ENCODE results near the gene RNASE13. TPM values are rescaled to one million over a fixed set of nuclear protein-coding genes. Genes with fewer than 3 reads are reported as not detected.
A peak's percentile ranks its signal among the peaks of the same experiment; 100 is the strongest.

The RNASE13 gene
- polyA plus RNA-seq, 2 of the 4 experiments (the other 2 are of a cell fraction), result not detected

DNA sequence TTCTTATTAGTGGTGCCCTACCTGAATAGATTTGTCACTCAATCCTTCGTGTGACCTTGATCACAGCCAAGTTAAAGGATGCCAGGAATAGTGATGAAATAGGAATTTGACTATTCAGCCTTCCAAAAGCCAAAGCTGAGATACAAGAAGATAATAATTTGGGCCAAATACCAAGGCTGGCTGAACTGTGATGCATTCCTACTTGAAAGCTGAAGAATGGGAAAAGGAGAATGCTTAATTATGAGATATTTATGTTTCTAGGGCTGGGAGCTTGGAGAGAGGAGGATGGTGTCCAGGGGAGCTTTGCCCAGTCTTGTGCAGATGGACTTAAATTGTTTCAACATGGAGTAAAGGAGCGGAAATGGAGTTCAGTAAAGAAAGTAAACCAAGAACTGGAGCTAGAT is 12.8 kb upstream of the RNASE13 start:
- TF ChIP-seq CHD4 (IDR thresholded peaks at IDR 0.05; ENCODE audit: borderline replicate concordance), result no peak
- TF ChIP-seq RARB (CRISPR knock-in tag; IDR thresholded peaks at IDR 0.05), result no peak
- TF ChIP-seq CEBPB (IDR thresholded peaks at IDR 0.05), result no peak
- TF ChIP-seq, protein P1, sequence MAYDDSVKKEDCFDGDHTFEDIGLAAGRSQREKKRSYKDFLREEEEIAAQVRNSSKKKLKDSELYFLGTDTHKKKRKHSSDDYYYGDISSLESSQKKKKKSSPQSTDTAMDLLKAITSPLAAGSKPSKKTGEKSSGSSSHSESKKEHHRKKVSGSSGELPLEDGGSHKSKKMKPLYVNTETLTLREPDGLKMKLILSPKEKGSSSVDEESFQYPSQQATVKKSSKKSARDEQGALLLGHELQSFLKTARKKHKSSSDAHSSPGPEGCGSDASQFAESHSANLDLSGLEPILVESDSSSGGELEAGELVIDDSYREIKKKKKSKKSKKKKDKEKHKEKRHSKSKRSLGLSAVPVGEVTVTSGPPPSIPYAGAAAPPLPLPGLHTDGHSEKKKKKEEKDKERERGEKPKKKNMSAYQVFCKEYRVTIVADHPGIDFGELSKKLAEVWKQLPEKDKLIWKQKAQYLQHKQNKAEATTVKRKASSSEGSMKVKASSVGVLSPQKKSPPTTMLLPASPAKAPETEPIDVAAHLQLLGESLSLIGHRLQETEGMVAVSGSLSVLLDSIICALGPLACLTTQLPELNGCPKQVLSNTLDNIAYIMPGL (CRISPR knock-in tag; IDR thresholded peaks at IDR 0.05; ENCODE audit: borderline replicate concordance), result no peak
- TF ChIP-seq, protein P2, sequence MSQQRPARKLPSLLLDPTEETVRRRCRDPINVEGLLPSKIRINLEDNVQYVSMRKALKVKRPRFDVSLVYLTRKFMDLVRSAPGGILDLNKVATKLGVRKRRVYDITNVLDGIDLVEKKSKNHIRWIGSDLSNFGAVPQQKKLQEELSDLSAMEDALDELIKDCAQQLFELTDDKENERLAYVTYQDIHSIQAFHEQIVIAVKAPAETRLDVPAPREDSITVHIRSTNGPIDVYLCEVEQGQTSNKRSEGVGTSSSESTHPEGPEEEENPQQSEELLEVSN (IDR thresholded peaks at IDR 0.05; ENCODE audit: borderline replicate concordance, low read depth), result no peak
- TF ChIP-seq ZFP36 (IDR thresholded peaks at IDR 0.05; ENCODE audit: borderline replicate concordance, partially characterized antibody), result no peak
- no peak for TF ChIP-seq FOSL2 (IDR thresholded peaks at IDR 0.05)
- no peak for TF ChIP-seq FOSL2 (CRISPR knock-in tag; IDR thresholded peaks at IDR 0.05)
- TF ChIP-seq, protein P3, sequence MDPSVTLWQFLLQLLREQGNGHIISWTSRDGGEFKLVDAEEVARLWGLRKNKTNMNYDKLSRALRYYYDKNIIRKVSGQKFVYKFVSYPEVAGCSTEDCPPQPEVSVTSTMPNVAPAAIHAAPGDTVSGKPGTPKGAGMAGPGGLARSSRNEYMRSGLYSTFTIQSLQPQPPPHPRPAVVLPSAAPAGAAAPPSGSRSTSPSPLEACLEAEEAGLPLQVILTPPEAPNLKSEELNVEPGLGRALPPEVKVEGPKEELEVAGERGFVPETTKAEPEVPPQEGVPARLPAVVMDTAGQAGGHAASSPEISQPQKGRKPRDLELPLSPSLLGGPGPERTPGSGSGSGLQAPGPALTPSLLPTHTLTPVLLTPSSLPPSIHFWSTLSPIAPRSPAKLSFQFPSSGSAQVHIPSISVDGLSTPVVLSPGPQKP (IDR thresholded peaks at IDR 0.05; ENCODE audit: low read depth, low read length), result no peak
- no peak for TF ChIP-seq KDM1A (IDR thresholded peaks at IDR 0.05; ENCODE audit: low read depth)
- no peak for TF ChIP-seq SMC3 (IDR thresholded peaks at IDR 0.05)
- no peak for TF ChIP-seq POLR2A (IDR thresholded peaks at IDR 0.05; ENCODE audit: low read length)
- no peak for TF ChIP-seq ZC3H11A (IDR thresholded peaks at IDR 0.05)
- 52% methylated on average over 2 of the region's 2 CpGs for WGBS (ENCODE audit: missing lambda C conversion rate)
- no peaks in the 10 kb centered on the region for H3K9me3 ChIP-seq
- no peak overlapping the region for H3K4me2 ChIP-seq
- H3K4me3 ChIP-seq, result no peak overlapping the region
- ChIA-PET POLR2A (no interaction called here), CTCF (interaction anchor here (1.0 to 6.8 kb wide), 9 partner anchors 11 to 350 kb away, joined by 3 to 44 read pairs (median 7); partner anchors contain the start of genes ARHGEF40, RNASE13 and RNASE8)
- H3K27ac ChIP-seq, result no peak overlapping the region
- no peaks in the 10 kb centered on the region for H3K4me1 ChIP-seq
- no peak for ATAC-seq
- DNase-seq (ENCODE audit: low read depth in 1 of 2, low spot score in 1 of 2), result no peak
- FAIRE-seq, result no peak

DNA sequence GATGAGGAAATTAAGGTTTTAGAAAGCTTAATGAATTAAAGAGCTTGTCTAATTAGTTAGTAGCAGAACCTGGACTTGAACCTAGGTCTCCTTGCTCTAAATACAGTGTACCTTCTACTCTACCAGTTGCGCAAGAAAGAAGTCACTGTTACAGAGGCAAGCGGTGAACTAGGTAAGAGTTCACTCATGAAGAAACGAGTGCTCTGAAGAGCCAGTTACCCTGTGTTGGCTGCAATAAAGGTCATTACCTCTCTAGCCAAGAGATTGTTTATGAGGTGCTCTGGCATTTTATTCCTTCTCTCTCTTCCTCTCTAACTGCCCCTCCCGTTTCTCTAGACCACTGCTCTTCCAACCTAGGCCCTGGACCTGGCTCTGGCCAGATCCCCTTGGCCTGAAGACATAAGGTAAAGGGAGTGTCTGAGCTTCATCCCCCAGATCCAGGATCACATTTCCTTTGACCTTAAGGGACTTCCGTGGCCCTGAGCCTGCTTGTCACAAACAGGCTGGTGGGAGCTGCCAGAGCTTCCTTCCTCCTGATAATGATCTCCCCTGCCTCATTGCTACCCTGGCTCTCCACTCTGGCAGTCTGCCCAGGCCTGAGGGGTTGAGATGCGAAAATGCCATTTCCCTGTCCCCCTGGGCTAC is 9.5 kb upstream of the RNASE13 start:
- DNase-seq (ENCODE audit: low read depth in 1 of 2, low spot score in 1 of 2), result no peak
- H3K4me2 ChIP-seq, result no peak overlapping the region
- 57% methylated on average over 6 of the region's 6 CpGs for WGBS (ENCODE audit: missing lambda C conversion rate)
- no peaks in the 10 kb centered on the region for H3K9me3 ChIP-seq
- ChIA-PET CTCF (interaction anchor here (0.8 to 7.3 kb wide), 8 partner anchors 13 to 73 kb away, joined by 3 to 323 read pairs (median 8); partner anchors contain the start of genes ARHGEF40 and NDRG2), POLR2A (no interaction called here)
- H3K4me1 ChIP-seq, result no peaks in the 10 kb centered on the region
- no peak overlapping the region for H3K4me3 ChIP-seq
- TF ChIP-seq ESRRA (IDR thresholded peaks at IDR 0.05; ENCODE audit: borderline replicate concordance, low read length) (no peak), CEBPB (IDR thresholded peaks at IDR 0.05) (peak; percentile 14 to 53; a peak in 3 of 4 replicates)
- no peak overlapping the region for H3K27ac ChIP-seq
- no peak for FAIRE-seq
- ATAC-seq, result no peak

DNA sequence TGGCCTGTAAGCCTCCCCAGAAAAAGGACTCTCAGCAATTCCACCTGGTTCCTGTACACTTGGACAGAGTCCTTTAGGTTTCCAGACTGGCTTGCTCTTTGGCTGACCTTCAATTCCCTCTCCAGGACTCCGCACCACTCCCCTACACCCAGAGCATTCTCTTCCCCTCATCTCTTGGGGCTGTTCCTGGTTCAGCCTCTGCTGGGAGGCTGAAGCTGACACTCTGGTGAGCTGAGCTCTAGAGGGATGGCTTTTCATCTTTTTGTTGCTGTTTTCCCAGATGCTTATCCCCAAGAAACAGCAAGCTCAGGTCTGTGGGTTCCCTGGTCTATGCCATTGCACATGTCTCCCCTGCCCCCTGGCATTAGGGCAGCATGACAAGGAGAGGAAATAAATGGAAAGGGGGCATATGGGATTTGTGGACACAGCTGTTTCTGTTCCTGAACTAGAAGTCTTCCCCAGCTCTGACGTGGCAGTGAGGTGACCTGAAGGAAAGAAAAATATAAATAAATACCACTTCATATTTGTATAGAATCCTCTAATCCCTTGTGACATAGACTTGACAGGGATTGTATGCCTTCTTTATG is 8.9 kb upstream of the RNASE13 start:
- Histone ChIP-seq H3K4me2 (no peak overlapping the region), H3K4me1 (no peaks in the 10 kb centered on the region), H3K9me3 (no peaks in the 10 kb centered on the region), H3K4me3 (no peak overlapping the region), H3K27ac (no peak overlapping the region)
- TF ChIP-seq RCOR1 (IDR thresholded peaks at IDR 0.05; ENCODE audit: low read depth, low read length) (no peak), KDM5A (IDR thresholded peaks at IDR 0.05) (no peak), FOXS1 (CRISPR knock-in tag; IDR thresholded peaks at IDR 0.05) (no peak), NPAS2 (CRISPR knock-in tag; IDR thresholded peaks at IDR 0.05; ENCODE audit: borderline replicate concordance) (no peak), CEBPB (IDR thresholded peaks at IDR 0.05) (no peak), CHD2 (IDR thresholded peaks at IDR 0.05; ENCODE audit: low read length, partially characterized antibody) (no peak), HEYL (CRISPR knock-in tag; IDR thresholded peaks at IDR 0.05) (no peak), HOXB13 (CRISPR knock-in tag; IDR thresholded peaks at IDR 0.05; ENCODE audit: low read depth) (no peak)
- TF ChIP-seq, protein P4, sequence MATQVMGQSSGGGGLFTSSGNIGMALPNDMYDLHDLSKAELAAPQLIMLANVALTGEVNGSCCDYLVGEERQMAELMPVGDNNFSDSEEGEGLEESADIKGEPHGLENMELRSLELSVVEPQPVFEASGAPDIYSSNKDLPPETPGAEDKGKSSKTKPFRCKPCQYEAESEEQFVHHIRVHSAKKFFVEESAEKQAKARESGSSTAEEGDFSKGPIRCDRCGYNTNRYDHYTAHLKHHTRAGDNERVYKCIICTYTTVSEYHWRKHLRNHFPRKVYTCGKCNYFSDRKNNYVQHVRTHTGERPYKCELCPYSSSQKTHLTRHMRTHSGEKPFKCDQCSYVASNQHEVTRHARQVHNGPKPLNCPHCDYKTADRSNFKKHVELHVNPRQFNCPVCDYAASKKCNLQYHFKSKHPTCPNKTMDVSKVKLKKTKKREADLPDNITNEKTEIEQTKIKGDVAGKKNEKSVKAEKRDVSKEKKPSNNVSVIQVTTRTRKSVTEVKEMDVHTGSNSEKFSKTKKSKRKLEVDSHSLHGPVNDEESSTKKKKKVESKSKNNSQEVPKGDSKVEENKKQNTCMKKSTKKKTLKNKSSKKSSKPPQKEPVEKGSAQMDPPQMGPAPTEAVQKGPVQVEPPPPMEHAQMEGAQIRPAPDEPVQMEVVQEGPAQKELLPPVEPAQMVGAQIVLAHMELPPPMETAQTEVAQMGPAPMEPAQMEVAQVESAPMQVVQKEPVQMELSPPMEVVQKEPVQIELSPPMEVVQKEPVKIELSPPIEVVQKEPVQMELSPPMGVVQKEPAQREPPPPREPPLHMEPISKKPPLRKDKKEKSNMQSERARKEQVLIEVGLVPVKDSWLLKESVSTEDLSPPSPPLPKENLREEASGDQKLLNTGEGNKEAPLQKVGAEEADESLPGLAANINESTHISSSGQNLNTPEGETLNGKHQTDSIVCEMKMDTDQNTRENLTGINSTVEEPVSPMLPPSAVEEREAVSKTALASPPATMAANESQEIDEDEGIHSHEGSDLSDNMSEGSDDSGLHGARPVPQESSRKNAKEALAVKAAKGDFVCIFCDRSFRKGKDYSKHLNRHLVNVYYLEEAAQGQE (IDR thresholded peaks at IDR 0.05), result no peak
- DNase-seq (ENCODE audit: low read depth in 1 of 2, low spot score in 1 of 2) (no peak), ATAC-seq (no peak), FAIRE-seq (no peak)
- POLR2A ChIA-PET, result no interaction called here
- CTCF ChIA-PET, result interaction anchor here (0.8 to 7.3 kb wide), 7 partner anchors 25 to 73 kb away, joined by 4 to 323 read pairs (median 9); partner anchors contain the start of genes ARHGEF40 and NDRG2
- WGBS (ENCODE audit: missing lambda C conversion rate), result 58% methylated on average over 2 of the region's 2 CpGs

Measured in A549 (cell line).